GM19463 (cell line): ENCODE data around the gene NOL3.
"Not testable (repeated sequence)": the region's sequence is repeated elsewhere in the genome, so short reads cannot be mapped to it uniquely, and the experiment has no call there.

Source experiments
- ATAC-seq: cut with Tn5 transposase; IDR thresholded peaks from one replicate; pipeline ENCODE4 v1.9.1; 2021; ENCODE audit warnings: mild to moderate bottlenecking, moderate library complexity; ENCODE audit not compliant: unreplicated experiment

NOL3 gene

GRCh38 chr16:67170168-67170948, at the start of gene NOL3:
Gene NOL3, plus strand, starts transcription at chr16:67170538.
- peak; percentile 48 for ATAC-seq

GRCh38 chr16:67122799-67123198, 47.5 kb upstream of the NOL3 start:
- ATAC-seq = not testable (repeated sequence)

DNA sequence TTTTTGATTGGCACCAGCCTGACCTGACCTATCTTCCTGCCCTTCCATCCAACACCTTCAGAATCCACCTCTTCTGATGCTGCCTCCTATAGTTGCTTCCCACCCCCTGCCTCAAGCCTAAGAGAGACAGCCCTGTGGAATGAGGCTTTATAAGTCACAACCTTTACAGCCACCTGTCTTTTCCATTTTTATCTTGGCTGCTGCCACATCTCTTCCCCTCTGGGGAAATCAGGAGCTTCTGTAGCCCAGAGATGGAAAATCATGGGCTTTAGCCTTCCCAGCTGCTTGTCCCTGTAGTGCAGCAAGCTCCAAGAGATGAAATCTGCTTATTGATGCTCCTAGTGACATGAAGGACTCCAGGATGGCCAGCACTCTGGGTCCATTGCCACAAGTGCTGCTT, 41.9 kb upstream of the NOL3 start:
- ATAC-seq = no peak

GRCh38 chr16:67128887-67129286, 41.5 kb upstream of the NOL3 start:
- ATAC-seq = no peak

DNA sequence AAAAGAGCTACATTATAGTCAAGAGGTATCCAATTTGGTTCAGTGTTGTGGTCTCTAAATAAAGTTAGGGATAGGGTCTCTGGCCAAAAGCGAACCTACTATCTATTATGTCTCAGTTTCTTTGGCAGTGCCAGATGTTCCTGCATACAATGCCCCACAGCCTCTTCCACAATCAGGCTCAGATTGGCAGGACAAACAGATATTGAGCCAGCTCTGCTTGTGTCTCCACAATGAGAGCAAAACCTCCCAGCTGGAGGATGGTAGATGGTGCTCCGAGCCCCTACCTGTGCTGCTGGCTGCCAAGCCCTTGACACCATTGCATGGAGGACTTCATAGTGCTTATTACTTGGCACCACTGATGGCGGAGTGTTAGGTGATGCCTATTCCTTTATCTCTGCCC, 40.9 kb upstream of the NOL3 start:
- no peak for ATAC-seq

DNA sequence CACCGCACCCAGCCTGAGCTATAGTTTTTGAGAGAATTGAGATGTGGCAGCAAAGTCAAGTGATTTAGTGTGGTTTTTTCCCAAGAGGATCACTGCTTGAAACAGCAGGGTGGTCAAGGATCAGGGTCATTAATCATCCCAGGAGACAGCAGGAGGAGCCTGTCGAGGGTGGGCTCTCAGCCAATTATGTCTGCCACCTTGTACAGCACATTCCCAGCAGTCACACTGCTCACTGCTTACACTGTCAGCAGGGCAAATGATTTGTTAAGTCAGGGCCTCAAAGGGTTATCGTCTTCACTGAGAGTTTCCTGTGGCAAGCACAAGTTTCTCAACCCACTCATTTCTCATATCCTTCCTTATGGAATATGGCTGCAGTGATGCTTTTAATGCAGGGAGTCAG, 32.7 kb upstream of the NOL3 start:
- ATAC-seq = no peak

DNA sequence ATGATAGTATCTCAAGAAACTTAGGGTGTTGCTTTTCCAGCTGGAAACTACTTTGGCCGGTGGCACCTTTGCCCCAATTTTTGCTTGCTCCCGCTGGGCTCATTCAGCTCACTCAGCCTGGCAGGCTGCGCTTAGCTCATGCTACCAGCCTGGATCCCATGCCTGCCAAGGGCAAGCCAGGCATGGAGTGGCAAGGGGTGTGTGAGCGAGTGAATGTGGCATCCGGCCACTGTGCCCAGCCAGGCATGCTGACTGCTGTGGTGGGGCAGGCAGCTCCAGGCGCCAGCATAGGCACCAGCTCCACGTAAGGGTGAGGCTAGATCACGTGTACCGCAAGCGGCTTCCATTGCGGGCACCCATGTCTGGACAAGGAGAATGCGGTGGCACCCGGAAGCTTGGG, 28.9 kb upstream of the NOL3 start:
- ATAC-seq = no peak

DNA sequence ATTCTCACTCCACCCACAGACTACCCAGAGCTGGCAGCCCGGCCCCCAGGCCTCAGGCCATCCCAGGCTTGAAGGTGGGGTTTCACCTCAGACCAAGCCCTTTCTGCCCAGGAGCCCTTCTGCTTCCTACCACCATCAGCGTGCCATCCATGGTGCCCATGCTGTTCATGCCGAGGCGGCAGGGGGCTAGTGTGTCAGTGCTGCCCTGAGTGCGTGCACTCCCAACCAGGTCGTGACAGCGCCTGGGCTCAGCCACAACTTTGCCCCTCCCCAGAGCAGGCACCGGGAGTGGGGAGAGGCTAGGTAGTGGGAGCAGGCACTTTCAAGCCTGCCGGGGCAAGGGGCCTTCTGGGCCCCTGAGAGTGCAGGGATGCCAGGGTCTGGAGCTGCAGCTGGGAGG, 28.0 kb upstream of the NOL3 start:
- no peak for ATAC-seq

- ATAC-seq = no peak
These were observed 25.4 kb upstream of the NOL3 start for GRCh38 chr16:67144943-67145342.

DNA sequence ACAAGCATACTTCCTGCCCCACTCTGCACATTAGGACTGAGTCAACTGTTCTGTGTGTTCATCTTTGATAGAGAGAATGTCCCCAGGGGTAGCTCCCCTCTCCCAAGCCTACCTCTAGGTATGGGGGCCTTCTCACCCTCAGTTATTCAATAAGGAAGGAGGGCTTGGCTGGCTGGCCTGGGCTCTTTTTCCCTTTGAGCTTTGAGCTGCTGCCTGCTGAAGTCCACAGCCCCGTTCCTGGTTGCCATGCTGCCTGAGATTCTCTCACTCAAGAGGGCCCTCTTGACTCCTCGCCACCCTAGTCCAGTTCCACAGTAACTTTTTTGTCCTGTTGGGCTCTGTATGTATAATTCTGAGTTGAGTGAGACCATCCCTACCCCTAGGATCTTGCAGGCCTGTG, 24.6 kb upstream of the NOL3 start:
- no peak for ATAC-seq

- no peak for ATAC-seq
These were observed 23.6 kb upstream of the NOL3 start for GRCh38 chr16:67146523-67147357.

GRCh38 chr16:67147437-67148140, 22.7 kb upstream of the NOL3 start:
- no peak for ATAC-seq

GRCh38 chr16:67148221-67148620, 22.1 kb upstream of the NOL3 start:
- no peak for ATAC-seq

GRCh38 chr16:67148656-67149275, 21.6 kb upstream of the NOL3 start:
- no peak for ATAC-seq

GRCh38 chr16:67149276-67150046, 20.9 kb upstream of the NOL3 start:
- no peak for ATAC-seq

- ATAC-seq = peak; percentile 48
These were observed 20.1 kb upstream of the NOL3 start for GRCh38 chr16:67150047-67150832.

GRCh38 chr16:67150833-67151396, 19.4 kb upstream of the NOL3 start, which contains the start of gene B3GNT9:
Gene B3GNT9, minus strand, starts transcription at chr16:67150998. Its CDS starts 513 bp downstream, at chr16:67150485.
- peak; percentile 50 for ATAC-seq

- no peak for ATAC-seq
These were observed 18.8 kb upstream of the NOL3 start for GRCh38 chr16:67151431-67152097.
